GM12878 (cell line): Measurements from ENCODE around the gene CFAP92. TPM values are rescaled to one million over a fixed set of nuclear protein-coding genes. Genes with fewer than 3 reads are reported as not detected.
A peak's percentile ranks its signal among the peaks of the same experiment; 100 is the strongest.

ENCODE experiments used
- ATAC-seq: fragments of 200-7000 bp; cut with Tn5 transposase; 3 replicates; pipeline ENCODE4 v1.9.1; 2020; ENCODE audit warnings: mild to moderate bottlenecking, moderate library complexity
- BruUV-seq: library from RNA; stranded (reverse); fragments of 400-500 nt; replicated peaks from 2 replicates; lab custom pipeline; 2021; lab: Mats Ljungman, UMichigan
- CTCF ChIA-PET: fragments of 300-600 bp; sonication (Branson Sonifier 250); formaldehyde crosslinking; extraction: SDS; loops from one replicate; lab custom pipeline; 2021; ENCODE audit warnings: inconsistent platforms; lab: Yijun Ruan, JAX
- POLR2A ChIA-PET: fragments of 350-600 bp; formaldehyde crosslinking; extraction: SDS; loops from one replicate; lab custom pipeline; 2021; ENCODE audit warnings: inconsistent platforms; lab: Charles Lee
- RAD21 ChIA-PET: fragments of 300-600 bp; sonication (Branson Sonifier 250); formaldehyde crosslinking; loops from one replicate; lab custom pipeline; 2023; ENCODE audit warnings: antibody characterized with exemption; ENCODE audit not compliant: unreplicated experiment; lab: Charles Lee
- SMC1A ChIA-PET: fragments of 300-600 bp; sonication (Branson Sonifier 250); formaldehyde crosslinking; loops from one replicate; lab custom pipeline; 2023; ENCODE audit not compliant: unreplicated experiment, uncharacterized antibody; lab: Charles Lee
- DNase-seq: peaks from one replicate; pipeline ENCODE4 v3.0.0-alpha.2; 2011; ENCODE audit warnings: low read depth, low spot score
- FAIRE-seq: peaks from 3 replicates; lab custom pipeline; 2011; peaks lifted over from hg19 to GRCh38; lab: Jason Lieb, UNC
- H2AFZ ChIP-seq: 2 replicates; pipeline ENCODE4 v1.6.0; 2011; ENCODE audit warnings: low read depth, low read length, control low read depth; ENCODE audit not compliant: control insufficient read depth
- H3K27ac ChIP-seq: 2 replicates; pipeline ENCODE4 v1.5.1; 2011; ENCODE audit warnings: control low read depth; ENCODE audit not compliant: control insufficient read depth, insufficient read depth
- H3K27me3 ChIP-seq, 2 experiments: replicated peaks in 1 of 2; 2 replicates each; pipeline versions ENCODE4 v1.6.0 to v1.6.1; 2011; ENCODE audit warnings: low read length in 1 of 2; ENCODE audit not compliant: control insufficient read depth in 2 of 2, insufficient read depth in 2 of 2
- H3K36me3 ChIP-seq, 2 experiments: 2 replicates each; pipeline ENCODE4 v1.5.1; 2011; ENCODE audit warnings: low read length in 1 of 2; ENCODE audit not compliant: control insufficient read depth in 2 of 2, insufficient read depth in 2 of 2
- H3K4me1 ChIP-seq: 2 replicates; pipeline ENCODE4 v1.6.1; 2011; ENCODE audit warnings: mild to moderate bottlenecking, low read length, moderate library complexity, mixed read lengths; ENCODE audit not compliant: control insufficient read depth, insufficient read depth
- H3K4me2 ChIP-seq: 2 replicates; pipeline ENCODE4 v1.6.0; 2011; ENCODE audit warnings: control low read depth; ENCODE audit not compliant: control insufficient read depth, insufficient read depth
- H3K4me3 ChIP-seq: fragments of 200-600 bp; sonication (generic); 2 replicates; pipeline ENCODE4 v1.5.1; 2016
- H3K79me2 ChIP-seq: 2 replicates; pipeline ENCODE4 v1.6.0; 2011; ENCODE audit warnings: low read length; ENCODE audit not compliant: control insufficient read depth, insufficient read depth
- H3K9ac ChIP-seq: 2 replicates; pipeline ENCODE4 v1.8.0; 2011; ENCODE audit warnings: low read length, control low read depth, mixed read lengths; ENCODE audit not compliant: control insufficient read depth, insufficient read depth
- H3K9me3 ChIP-seq: replicated peaks from 3 replicates; pipeline ENCODE4 v1.5.1; 2011; ENCODE audit warnings: mild to moderate bottlenecking, low read length; ENCODE audit not compliant: control insufficient read depth, insufficient read depth
- H4K20me1 ChIP-seq: 2 replicates; pipeline ENCODE4 v1.6.0; 2011; ENCODE audit not compliant: control insufficient read depth, insufficient read depth
- CBFB ChIP-seq: IDR thresholded peaks from 2 replicates; pipeline ENCODE4 v1.6.1; 2016; ENCODE audit warnings: antibody characterized with exemption, low read depth
- CBX3 ChIP-seq: fragments of 200-600 bp; sonication (generic); IDR thresholded peaks from 2 replicates; pipeline ENCODE4 v1.6.1; 2016; ENCODE audit warnings: low read depth, borderline replicate concordance
- CHD4 ChIP-seq: fragments of 200-600 bp; sonication (generic); IDR thresholded peaks from 2 replicates; pipeline ENCODE4 v1.6.1; 2016; ENCODE audit warnings: mild to moderate bottlenecking
- E2F4 ChIP-seq: IDR thresholded peaks from 2 replicates; pipeline ENCODE4 v1.6.1; 2012; ENCODE audit warnings: low read depth, low read length, improper control_type of control experiment
- ESRRA ChIP-seq: IDR thresholded peaks from 2 replicates; pipeline ENCODE4 v1.6.1; 2012; ENCODE audit warnings: mild to moderate bottlenecking, low read length, improper control_type of control experiment
- IRF4 ChIP-seq: IDR thresholded peaks from 2 replicates; pipeline ENCODE4 v1.6.1; 2011; ENCODE audit warnings: low read depth, low read length
- JUNB ChIP-seq: IDR thresholded peaks from 2 replicates; pipeline ENCODE4 v1.6.1; 2016; ENCODE audit warnings: antibody characterized with exemption, mild to moderate bottlenecking
- NFXL1 ChIP-seq: fragments of 450-650 bp; IDR thresholded peaks from 2 replicates; pipeline ENCODE4 v1.6.1; 2017; ENCODE audit warnings: antibody characterized with exemption, mild to moderate bottlenecking, borderline replicate concordance
- RUNX3 ChIP-seq: IDR thresholded peaks from 2 replicates; pipeline ENCODE4 v1.6.1; 2012; ENCODE audit warnings: low read length, inconsistent platforms
- SMAD5 ChIP-seq: IDR thresholded peaks from 2 replicates; pipeline ENCODE4 v1.6.1; 2016; ENCODE audit warnings: antibody characterized with exemption, low read depth
- SMARCA5 ChIP-seq: fragments of 450-650 bp; IDR thresholded peaks from 2 replicates; pipeline ENCODE4 v1.6.1; 2017; ENCODE audit warnings: mild to moderate bottlenecking
- SPI1 ChIP-seq: IDR thresholded peaks from 2 replicates; pipeline ENCODE4 v1.6.1; 2011; ENCODE audit warnings: low read depth, mild to moderate bottlenecking, low read length, moderate library complexity, borderline replicate concordance; ENCODE audit not compliant: insufficient read depth
- TCF7 ChIP-seq: IDR thresholded peaks from 2 replicates; pipeline ENCODE4 v1.6.1; 2014; ENCODE audit warnings: antibody characterized with exemption, borderline replicate concordance
- ZNF217 ChIP-seq: fragments of 450-650 bp; IDR thresholded peaks from 2 replicates; pipeline ENCODE4 v1.6.1; 2017; ENCODE audit warnings: antibody characterized with exemption, mild to moderate bottlenecking
- WGBS: methylation state at CpG from one replicate; pipeline ENCODE4 v1.1.6; 2016; ENCODE audit warnings: low lambda C conversion rate; ENCODE audit not compliant: insufficient replicate concordance, insufficient coverage; ENCODE audit errors: missing lambda C conversion rate; 5-methylcytosine and 5-hydroxymethylcytosine counted together
- in situ Hi-C: fragments of 300-500 bp; cut with MboI; formaldehyde crosslinking; loops from 9 replicates; pipeline ENCODE4 v1.14.3; 2018; ENCODE audit warnings: mixed read lengths
- intact Hi-C: fragments of 100-400 bp; cut with micrococcal nuclease; formaldehyde crosslinking; loops from one replicate; pipeline ENCODE4 v1.14.2; 2022; ENCODE audit not compliant: unreplicated experiment
- polyA plus RNA-seq, 11 experiments: library from polyadenylated mRNA; depleted of rRNA in 4 of 11; unstranded in 6 of 11; stranded (reverse) in 5 of 11; fragments of >200 nt; fragmentation: Nextera tagmentation in 4 of 11; fragmentation: Illumina TruSeq in 1 of 11; extraction: Ambion mirVana in 4 of 11; extraction: Trizol in 1 of 11; gene quantifications; 1 replicate in 1 of 11; 2 replicates in 10 of 11; pipeline versions ENCODE4 v1.2.1 to v1.2.3, GENCODE V29; 2011 to 2016; ENCODE audit warnings: inconsistent platforms in 2 of 11, missing spikeins in 2 of 11, low read depth in 1 of 11
- total RNA-seq, 4 experiments: library from RNA; depleted of rRNA in 3 of 4; stranded (reverse); fragments of >200 nt in 3 of 4; fragmentation: Illumina TruSeq in 1 of 4; extraction: Trizol in 1 of 4; gene quantifications; 2 replicates each; pipeline versions ENCODE4 v1.2.1 to v1.2.3, GENCODE V29; 2013 to 2021
- TF ChIP-seq, protein P1 (sequence below): IDR thresholded peaks from 2 replicates; pipeline ENCODE4 v1.6.1; 2011; ENCODE audit warnings: low read depth, mild to moderate bottlenecking, low read length, moderate library complexity, borderline replicate concordance; ENCODE audit errors: extremely low read depth
- TF ChIP-seq, protein P2 (sequence below): fragments of 450-650 bp; IDR thresholded peaks from 2 replicates; pipeline ENCODE4 v1.6.1; 2017; ENCODE audit warnings: borderline replicate concordance

CFAP92 gene
- total and polyA plus RNA-seq, 10 of the 15 experiments (the other 5 are each of a cell fraction or from before 2014, with no cell fraction given) = 0.05 to 0.52 (median 0.14) TPM; not detected in 7

DNA sequence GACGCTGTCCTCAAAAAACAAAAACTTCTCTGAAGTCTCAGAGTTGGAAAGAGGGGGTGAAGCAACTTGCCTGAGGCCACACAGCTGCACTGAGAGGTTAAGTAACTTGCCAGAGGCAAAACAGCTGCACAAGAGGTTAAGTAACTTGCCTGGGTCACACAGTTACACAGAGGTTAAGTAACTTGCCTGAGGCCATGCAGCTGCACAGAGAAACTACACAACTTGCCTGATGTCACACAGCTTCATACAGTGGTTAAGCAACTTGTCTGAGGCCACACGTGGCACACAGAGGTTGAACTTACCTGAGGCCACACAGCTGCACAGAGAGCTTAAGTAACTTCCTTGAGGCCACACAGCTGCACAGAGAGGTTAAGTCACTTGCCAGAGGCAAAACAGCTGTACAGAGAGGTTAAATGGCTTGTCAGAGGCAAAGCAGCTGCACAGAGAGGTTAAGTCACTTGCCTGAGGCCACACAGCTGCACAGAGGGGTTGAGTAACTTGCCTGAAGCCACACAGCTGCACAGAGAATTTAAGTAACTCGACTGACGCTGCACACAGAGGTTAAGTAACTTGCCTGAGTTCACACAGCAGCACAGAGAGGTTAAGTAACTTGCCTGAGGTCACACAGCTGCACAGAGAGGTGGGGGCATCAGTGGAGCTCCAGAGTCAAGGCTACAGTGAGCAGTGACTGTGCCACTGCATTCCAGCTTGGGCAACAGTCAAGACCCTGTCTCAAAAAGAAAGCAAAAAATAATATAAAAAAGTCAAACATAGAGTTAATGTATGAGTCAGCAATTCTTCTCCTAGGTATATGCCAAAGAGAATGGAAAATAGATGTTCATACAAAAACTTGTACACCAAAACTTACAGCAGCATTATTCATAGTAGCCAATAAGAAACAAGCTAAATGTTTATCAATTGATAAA is 126.4 kb downstream of the CFAP92 start:
- no peak for DNase-seq
- no TSS peak for BruUV-seq
- TF ChIP-seq ZNF217 (0 out of 2 replicates have a peak, but pooled peaks have one; percentile 28), NFXL1 (peak; percentile 96), SMARCA5 (peak; percentile 99), E2F4 (no peak), ESRRA (peak; percentile 49; the same call in 1 of the 2 replicates), IRF4 (no peak), CHD4 (no peak), TCF7 (no peak), JUNB (no peak), SPI1 (no peak), SMAD5 (no peak), CBX3 (no peak), CBFB (no peak), RUNX3 (no peak)
- TF ChIP-seq, protein P1, sequence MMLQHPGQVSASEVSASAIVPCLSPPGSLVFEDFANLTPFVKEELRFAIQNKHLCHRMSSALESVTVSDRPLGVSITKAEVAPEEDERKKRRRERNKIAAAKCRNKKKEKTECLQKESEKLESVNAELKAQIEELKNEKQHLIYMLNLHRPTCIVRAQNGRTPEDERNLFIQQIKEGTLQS = no peak
- TF ChIP-seq, protein P2, sequence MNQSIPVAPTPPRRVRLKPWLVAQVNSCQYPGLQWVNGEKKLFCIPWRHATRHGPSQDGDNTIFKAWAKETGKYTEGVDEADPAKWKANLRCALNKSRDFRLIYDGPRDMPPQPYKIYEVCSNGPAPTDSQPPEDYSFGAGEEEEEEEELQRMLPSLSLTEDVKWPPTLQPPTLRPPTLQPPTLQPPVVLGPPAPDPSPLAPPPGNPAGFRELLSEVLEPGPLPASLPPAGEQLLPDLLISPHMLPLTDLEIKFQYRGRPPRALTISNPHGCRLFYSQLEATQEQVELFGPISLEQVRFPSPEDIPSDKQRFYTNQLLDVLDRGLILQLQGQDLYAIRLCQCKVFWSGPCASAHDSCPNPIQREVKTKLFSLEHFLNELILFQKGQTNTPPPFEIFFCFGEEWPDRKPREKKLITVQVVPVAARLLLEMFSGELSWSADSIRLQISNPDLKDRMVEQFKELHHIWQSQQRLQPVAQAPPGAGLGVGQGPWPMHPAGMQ = no peak
- Histone ChIP-seq H3K9me3 (no peaks in the 10 kb centered on the region; the same call in 2 of the 3 replicates), H3K27ac (no peak overlapping the region), H3K36me3 (no peaks in the 10 kb centered on the region), H3K9ac (no peak overlapping the region), H2AFZ (no peak overlapping the region), H3K4me3 (no peak overlapping the region), H3K27me3 (no peaks in the 10 kb centered on the region), H3K4me2 (no peak overlapping the region), H3K79me2 (no peaks in the 10 kb centered on the region), H3K4me1 (no peaks in the 10 kb centered on the region), H4K20me1 (no peaks in the 10 kb centered on the region)
- CTCF ChIA-PET = interaction anchor here (1.6 to 2.3 kb wide), 3 partner anchors 8 to 187 kb away, joined by 5 to 7 read pairs (median 5); partner anchors contain the start of gene ACAD9
- in situ Hi-C loops (no loop called here), intact Hi-C loops (no loop called here)
- RAD21 ChIA-PET = no interaction called here
- no peak for FAIRE-seq
- 25% methylated on average over 4 of the region's 4 CpGs for WGBS
- POLR2A ChIA-PET = interaction anchor here (0.5 to 0.7 kb wide), 3 partner anchors 12 to 59 kb away, joined by 3 read pairs; partner anchors contain the start of gene ACAD9
- SMC1A ChIA-PET = interaction anchor here (0.7 to 1.6 kb wide), 3 partner anchors 10 to 239 kb away, joined by 3 to 5 read pairs (median 4); partner anchors contain the start of gene ACAD9
- no peak; the same call in 2 of the 3 replicates for ATAC-seq
